GM21619 (cell line): ENCODE results near the gene CIB2.

Experiments
- ATAC-seq: cut with Tn5 transposase; IDR thresholded peaks from one replicate; pipeline ENCODE4 v1.9.1; 2021; ENCODE audit not compliant: unreplicated experiment

The CIB2 gene

GRCh38 chr15:78087951-78088772 lies 43.1 kb downstream of the CIB2 start:
- ATAC-seq: peak; percentile 63

DNA sequence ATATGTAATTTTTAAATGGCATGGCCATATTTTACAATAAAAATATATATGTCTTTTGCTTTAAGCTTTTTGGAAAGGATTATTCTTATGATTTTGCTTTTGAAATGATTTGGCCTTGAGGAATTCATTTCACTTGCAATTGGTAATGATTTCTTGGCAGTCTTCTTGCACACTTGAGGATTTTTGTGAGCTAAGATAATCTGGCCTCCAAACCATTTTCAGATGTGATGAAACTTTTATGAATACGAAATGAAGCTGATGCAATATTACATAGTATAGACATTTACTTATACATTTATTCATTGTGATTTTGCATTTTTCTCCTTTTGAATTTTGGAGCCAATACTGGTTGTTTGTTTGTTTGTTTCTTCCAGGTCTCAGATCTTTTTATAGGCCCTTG lies 45.3 kb downstream of the CIB2 start:
- no peak for ATAC-seq

DNA sequence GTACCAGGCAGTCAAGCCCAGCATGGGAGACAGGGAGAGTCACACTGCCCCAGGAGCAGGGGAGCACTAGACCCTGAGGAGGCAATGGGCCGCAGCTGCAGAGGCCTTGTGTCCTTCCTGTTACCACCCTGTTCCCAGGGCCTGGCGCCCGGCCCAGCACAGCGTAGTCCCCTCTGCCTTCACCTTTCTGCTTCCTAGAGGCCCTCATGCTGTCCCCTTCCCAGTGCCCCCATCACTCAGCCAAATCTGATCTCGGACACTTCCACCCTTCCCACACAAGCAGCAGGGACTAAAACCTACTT lies 46.8 kb downstream of the CIB2 start:
- ATAC-seq: no peak

- ATAC-seq: peak; percentile 51
These were observed 47.4 kb downstream of the CIB2 start for GRCh38 chr15:78083687-78084448.

DNA sequence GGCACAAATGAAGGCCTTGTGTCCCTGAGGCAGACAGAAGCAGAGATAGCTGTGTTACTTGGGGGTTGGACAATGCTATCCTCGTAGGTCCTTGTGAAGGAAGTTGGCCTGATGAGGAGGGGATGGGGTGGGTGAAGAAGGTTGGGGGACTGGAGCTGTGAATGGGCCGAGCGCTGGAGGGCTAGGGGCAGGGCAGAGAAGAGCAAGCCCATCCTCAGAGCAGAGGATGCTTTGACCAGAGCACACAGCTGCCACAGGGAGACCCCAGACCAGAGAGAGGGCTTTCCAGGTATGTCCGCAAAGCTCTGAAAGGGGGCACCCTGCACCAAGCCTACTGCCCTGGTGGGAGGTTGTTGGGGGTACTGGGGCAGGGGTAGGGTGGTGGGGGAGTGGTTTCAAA lies 48.1 kb downstream of the CIB2 start:
- ATAC-seq: no peak

- no peak for ATAC-seq
These were observed 48.5 kb downstream of the CIB2 start for GRCh38 chr15:78082743-78083110.

- no peak for ATAC-seq
These were observed 49.0 kb downstream of the CIB2 start for GRCh38 chr15:78082106-78082742.

DNA sequence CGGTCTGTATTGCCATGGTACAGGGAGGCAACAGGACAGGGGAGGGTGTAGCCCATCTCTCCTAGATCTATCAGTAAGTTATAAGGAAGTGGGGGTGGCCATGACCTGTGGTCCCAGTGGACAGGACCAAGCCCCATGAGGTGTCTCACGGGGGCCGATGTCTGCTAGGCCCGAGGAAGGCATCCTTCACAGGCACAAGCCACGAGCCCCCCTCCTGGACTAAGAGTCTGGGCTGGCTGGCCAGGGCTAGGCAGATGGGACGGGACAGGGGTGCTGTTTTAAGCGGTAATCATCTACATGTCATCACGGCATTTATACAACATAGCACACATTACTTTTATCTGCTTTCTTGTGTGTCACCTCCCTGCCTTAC lies 51.2 kb downstream of the CIB2 start:
- ATAC-seq: no peak

DNA sequence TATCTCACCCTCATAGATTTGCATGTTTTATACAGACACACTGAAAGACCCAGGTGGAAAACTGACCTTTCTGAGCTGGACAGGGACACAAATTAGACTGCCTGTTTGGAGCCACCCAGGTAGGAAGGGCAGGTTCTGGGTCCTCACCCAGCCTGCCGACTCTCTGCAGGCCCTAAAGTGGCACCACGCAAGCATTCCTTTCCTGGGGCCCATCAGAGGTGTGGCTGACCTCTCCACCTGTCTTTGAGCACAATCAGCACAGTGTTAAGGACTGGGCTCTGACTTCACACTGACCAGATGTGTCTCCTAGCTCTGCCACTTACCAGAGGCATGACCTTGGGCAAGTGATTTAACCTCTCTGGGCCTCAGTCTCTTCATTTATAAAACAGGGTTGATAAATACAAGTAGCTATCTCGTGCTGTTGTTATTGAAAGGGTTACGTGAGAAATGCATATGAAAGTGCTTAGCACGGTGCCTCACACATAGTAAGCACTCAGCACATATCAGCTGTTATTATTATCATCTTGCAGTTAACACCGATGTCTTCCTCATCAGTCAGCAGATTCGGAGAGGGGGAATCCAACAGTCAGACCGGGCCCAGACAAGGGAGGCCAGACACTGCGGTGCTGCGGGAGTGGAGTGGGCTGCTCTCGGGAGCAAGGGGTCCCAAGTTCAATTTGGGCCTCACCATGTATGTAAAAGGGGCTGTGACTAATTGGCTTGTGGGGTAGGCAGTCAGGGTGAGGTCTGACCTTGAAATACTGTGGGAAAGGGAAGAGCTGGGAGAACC lies 51.8 kb downstream of the CIB2 start:
- ATAC-seq: no peak

DNA sequence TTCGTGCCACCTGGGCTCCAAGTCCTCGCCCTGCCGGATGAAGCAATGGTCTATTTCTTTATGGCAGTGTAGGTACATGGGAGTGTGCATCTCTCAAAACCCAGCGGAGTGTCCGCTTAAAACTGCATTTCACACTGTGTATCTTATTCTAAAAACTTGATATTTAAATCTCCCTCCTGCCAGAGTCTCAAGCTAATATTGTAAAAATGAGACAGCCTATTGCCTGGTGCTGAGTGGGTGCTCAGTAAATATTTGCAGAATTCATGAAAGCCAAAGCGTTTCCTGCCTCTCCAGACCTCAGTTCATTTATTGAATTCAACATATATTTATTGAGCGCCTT lies 53.4 kb downstream of the CIB2 start:
- ATAC-seq: peak; percentile 4

- peak; percentile 57 for ATAC-seq
These were observed 54.0 kb downstream of the CIB2 start, which contains the start of gene TBC1D2B for GRCh38 chr15:78077053-78077870. Gene TBC1D2B (minus strand): TSS chr15:78077711. CDS start chr15:78077652, 59 bp downstream.

GRCh38 chr15:78076231-78077052 lies 54.8 kb downstream of the CIB2 start:
- ATAC-seq: no peak

DNA sequence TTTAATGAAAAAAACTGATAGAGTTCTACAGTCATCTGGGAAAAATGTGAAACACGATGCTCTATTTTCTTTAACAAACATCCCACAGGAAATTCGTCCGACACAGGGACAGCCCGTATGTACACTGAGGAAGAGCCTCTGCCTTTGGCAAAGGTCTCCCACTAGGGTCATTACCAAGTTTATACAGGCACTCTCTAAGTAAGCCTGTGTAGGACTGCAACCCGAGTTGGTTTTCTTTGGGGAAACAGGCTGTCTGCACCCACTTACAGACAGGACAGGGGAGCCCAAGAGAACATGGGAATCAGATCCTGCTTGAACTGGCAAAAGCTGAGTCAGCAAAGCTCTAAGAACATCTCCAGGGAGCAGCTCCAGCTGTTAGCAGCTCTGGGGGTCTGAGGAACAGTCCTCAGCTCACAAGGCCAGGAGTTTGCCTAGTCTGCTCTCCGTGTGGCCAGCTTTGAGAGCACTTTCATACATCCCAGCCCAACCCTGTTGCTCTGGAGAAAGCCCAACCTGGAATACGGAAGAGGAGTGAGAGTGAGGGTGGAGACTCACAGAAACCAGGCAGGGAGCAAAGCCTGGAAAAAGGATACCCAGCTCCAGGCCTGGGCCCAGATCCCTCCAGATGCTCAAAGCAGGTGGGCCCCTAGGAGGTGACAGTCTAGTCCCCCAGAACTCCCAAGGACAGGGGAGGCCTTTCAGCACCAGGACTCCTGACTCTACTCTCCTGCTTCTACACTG lies 55.6 kb downstream of the CIB2 start:
- no peak for ATAC-seq

GRCh38 chr15:78073046-78073787 lies 58.0 kb downstream of the CIB2 start:
- no peak for ATAC-seq

- ATAC-seq: no peak
These were observed 59.0 kb downstream of the CIB2 start for GRCh38 chr15:78072080-78072892.

DNA sequence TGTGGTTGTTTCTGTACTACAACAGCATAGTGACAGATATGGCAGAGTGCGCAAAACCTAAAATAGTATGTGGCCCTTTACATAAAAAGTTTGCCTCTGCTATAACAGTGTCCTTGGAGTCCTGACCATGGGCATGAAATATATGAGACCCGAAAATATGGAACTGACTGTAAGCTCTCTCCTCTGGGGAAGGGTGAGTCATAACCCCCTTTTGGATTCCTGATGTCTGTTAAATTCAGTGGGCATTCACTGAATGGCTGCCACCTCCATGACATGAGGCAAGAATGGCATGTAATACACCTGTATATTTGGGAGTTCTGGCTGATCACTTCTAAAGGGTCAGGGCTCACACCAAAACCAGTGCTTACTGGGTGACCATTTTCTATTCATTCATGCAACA lies 59.9 kb downstream of the CIB2 start:
- ATAC-seq: no peak

DNA sequence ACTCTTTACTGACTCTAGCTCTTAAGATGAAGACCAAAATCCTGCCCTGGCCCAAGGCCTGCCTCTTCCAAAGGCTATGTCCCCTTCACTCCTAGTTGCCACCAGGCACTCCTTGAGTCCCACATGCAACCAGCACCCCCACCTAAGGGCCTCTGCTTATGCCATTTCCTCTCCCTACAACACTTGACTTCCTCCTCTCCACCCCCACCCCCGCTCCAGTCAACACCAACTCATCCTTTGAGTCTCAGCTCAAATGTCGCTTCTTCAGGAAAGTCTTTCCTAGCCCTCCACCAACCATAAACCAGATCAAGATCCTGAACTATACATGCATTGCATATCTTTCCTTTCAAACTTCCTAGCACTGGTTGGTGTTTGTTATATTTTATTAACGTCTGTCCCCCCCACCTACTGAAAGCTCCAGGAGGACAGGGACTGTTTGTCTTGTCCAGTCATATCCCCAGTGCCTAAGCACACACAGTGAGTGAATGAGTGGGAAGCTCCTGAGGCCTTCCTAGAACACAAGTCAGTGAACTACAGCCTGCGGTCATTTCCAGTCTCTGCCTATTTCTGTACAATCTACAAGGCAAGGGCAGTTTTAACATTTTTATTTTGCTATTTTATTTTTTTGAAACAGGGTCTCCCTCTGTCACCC lies 61.1 kb downstream of the CIB2 start:
- ATAC-seq: no peak
